ENCODE results near the gene KRT14.
"Not testable (repeated sequence)": the region's sequence is repeated elsewhere in the genome, so short reads cannot be mapped to it uniquely, and the experiment has no call there.

KRT14 gene

GRCh38 chr17:41588126-41588810 lies 1.6 kb upstream of the KRT14 start:
- CTCF ChIA-PET: interaction anchor here (0.7 kb wide), 1 partner anchor 60 kb away, joined by 4 read pairs; no protein-coding TSS in a partner anchor
- POLR2A ChIA-PET: no interaction called here
- TF ChIP-seq, protein P1, sequence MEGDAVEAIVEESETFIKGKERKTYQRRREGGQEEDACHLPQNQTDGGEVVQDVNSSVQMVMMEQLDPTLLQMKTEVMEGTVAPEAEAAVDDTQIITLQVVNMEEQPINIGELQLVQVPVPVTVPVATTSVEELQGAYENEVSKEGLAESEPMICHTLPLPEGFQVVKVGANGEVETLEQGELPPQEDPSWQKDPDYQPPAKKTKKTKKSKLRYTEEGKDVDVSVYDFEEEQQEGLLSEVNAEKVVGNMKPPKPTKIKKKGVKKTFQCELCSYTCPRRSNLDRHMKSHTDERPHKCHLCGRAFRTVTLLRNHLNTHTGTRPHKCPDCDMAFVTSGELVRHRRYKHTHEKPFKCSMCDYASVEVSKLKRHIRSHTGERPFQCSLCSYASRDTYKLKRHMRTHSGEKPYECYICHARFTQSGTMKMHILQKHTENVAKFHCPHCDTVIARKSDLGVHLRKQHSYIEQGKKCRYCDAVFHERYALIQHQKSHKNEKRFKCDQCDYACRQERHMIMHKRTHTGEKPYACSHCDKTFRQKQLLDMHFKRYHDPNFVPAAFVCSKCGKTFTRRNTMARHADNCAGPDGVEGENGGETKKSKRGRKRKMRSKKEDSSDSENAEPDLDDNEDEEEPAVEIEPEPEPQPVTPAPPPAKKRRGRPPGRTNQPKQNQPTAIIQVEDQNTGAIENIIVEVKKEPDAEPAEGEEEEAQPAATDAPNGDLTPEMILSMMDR (IDR thresholded peaks at IDR 0.05; ENCODE audit: insufficient read depth, low read length, missing control alignments): no peak

GRCh38 chr17:41585301-41586056 lies 1.2 kb downstream of the KRT14 start:
- no peak overlapping the region for H3K4me3 ChIP-seq (ENCODE audit: low read depth, low read length)
- no peak for DNase-seq (ENCODE audit: low read depth, low spot score)
- ChIA-PET POLR2A (no interaction called here), CTCF (interaction anchor here (1.0 to 3.1 kb wide), 4 partner anchors 10 to 63 kb away, joined by 3 to 15 read pairs (median 4); partner anchors contain the start of gene KRT9)
- TF ChIP-seq, protein P1 (IDR thresholded peaks at IDR 0.05; ENCODE audit: insufficient read depth, low read length, missing control alignments): no peak

More at GRCh38 chr17:41588126-41588810, 1.6 kb upstream of the KRT14 start:
- DNase-seq (ENCODE audit: low read depth, low spot score): no peak
- no peak overlapping the region for H3K4me3 ChIP-seq (ENCODE audit: low read depth, low read length)

- POLR2A ChIA-PET; H3K4me3 ChIP-seq (ENCODE audit: low read depth, low read length); DNase-seq (ENCODE audit: low read depth, low spot score): not testable (repeated sequence)
- CTCF ChIA-PET: interaction anchor here (1.0 to 3.1 kb wide), 4 partner anchors 9 to 64 kb away, joined by 3 to 15 read pairs (median 4); partner anchors contain the start of gene KRT9
These were observed 2.3 kb downstream of the KRT14 start for GRCh38 chr17:41584331-41584927.

DNA sequence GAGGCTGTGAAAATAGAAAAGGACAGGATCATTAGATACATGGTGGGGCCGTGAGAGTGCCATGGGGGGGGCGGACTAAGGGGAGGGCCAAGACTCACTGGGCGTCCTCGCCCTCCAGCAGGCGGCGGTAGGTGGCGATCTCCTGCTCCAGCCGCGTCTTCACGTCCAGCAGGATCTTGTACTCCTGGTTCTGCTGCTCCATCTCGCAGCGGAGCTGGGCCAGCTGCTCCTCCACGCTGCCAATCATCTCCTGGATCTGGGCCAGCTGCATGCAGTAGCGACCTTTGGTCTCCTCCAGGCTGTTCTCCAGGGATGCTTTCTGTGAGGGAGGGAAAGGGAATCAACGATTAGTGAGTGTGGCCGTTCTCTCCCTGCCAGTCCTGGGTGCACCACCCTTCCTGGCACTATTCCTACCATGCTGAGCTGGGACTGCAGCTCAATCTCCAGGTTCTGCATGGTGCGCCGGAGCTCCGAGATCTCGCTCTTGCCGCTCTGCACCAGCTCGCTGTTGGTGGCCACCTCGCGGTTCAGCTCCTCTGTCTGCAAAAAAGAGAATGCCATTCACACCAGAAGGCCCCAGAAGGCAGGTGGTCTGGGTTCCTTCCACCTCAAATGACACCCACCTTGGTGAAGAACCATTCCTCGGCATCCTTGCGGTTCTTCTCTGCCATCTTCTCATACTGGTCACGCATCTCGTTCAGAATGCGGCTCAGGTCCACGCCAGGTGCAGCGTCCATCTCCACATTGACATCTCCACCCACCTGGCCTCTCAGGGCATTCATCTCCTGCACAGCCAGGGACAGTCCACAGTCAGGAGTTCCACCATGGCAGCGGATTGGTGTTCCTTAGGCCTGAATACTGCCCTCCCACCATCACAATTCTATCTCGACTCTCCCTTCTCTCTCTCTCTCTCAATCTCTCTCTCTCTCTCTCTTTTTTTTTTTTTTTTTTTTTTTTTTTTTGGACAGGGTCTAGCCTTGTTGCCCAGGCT lies 3.3 kb downstream of the KRT14 start:
- no peak for DNase-seq (ENCODE audit: low read depth, low spot score)
- ChIA-PET CTCF (interaction anchor here (1.1 to 3.6 kb wide), 4 partner anchors 10 to 79 kb away, joined by 4 to 23 read pairs (median 6); no protein-coding TSS in a partner anchor), POLR2A (no interaction called here)
- no peak overlapping the region for H3K4me3 ChIP-seq (ENCODE audit: low read depth, low read length)
- TF ChIP-seq, protein P1 (IDR thresholded peaks at IDR 0.05; ENCODE audit: insufficient read depth, low read length, missing control alignments): no peak

DNA sequence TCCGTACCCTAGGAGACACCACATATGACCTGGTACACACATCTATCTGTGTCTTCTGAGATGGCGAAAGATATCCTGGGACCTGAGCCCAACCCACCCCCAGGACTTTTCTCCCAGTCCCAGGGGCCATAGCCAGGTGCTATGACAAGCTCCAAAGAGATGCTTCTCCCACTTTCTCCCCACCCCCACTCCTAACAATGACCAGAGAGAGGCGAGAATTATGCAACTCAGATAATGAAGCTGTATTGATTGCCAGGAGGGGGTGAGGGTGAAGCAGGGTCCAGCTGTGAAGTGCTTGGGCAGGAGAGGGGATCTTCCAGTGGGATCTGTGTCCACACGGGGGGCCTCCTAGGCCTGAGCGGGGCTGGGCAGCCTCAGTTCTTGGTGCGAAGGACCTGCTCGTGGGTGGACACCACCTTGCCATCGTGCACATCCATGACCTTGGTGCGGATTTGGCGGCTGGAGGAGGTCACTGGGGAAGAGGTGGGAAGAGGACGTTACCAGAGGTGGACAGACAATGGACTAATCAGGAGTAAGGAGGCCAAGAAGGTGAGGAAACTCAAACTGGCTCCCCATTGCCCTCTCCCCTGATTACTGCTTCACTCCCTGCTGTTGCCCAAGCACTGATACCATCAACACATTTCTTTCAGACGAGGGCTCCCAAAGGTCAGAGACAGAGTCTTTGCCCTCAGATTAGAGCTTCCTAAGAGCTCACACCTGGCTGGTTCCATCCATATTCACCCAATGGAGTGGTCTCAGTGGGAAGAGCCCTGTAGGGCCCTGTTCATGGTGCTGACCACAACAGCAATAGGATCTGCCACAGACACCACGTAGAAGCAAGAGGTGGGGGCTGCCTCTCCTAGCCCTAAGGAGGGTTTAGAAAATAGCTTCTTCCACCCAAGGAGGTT lies 4.4 kb downstream of the KRT14 start:
- POLR2A ChIA-PET; H3K4me3 ChIP-seq (ENCODE audit: low read depth, low read length); DNase-seq (ENCODE audit: low read depth, low spot score): not testable (repeated sequence)
- CTCF ChIA-PET: interaction anchor here (0.6 to 3.6 kb wide), 11 partner anchors 9 to 84 kb away, joined by 3 to 23 read pairs (median 5); no protein-coding TSS in a partner anchor

DNA sequence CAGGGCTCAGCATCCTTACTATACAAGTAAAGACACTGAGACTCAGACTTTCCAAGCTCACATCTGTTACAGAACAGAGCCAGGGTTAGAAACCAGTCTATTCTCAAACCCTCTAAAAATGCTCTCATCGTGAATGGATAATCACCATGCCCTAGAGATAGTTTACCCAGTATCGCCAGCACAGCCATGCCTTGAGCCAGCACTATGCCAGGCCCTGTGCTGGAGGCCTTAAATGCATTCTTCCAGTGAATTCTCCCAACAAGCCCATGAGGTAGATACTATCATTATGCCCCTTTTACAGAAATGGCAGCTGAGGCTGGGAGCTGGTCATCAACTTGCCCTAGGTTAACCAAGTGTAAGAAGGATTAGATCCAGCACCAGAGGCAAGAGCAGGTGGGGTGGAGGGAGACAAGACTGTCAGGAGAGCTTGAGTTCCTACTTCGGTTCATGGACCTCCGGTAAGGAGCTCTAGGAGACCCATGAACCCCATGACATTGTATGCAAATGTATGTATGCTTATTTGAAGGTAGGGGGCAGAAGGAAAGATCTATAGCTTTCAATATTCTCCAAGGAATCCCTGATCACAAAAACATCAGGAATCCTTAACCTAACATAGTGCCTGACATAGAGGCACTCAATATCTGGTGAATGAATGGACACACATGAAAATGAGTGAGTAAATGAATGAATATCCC lies 5.2 kb downstream of the KRT14 start:
- ChIA-PET POLR2A (no interaction called here), CTCF (interaction anchor here (1.0 to 3.6 kb wide), 10 partner anchors 10 to 84 kb away, joined by 3 to 23 read pairs (median 5); no protein-coding TSS in a partner anchor)

More for the DNA sequence above, 5.2 kb downstream of the KRT14 start:
- DNase-seq (ENCODE audit: low read depth, low spot score): no peak
- TF ChIP-seq, protein P1 (IDR thresholded peaks at IDR 0.05; ENCODE audit: insufficient read depth, low read length, missing control alignments): no peak
- no peak overlapping the region for H3K4me3 ChIP-seq (ENCODE audit: low read depth, low read length)

Measured in AG04449 (cell line).